ENCODE data around the gene GABBR2. TPM values are rescaled to one million over a fixed set of nuclear protein-coding genes. Genes with fewer than 3 reads are reported as not detected.

The GABBR2 gene
- total and polyA plus RNA-seq, 2 of the 8 experiments (the other 6 are each of a cell fraction or from before 2014, with no cell fraction given): 0.50 to 1.2 TPM

DNA sequence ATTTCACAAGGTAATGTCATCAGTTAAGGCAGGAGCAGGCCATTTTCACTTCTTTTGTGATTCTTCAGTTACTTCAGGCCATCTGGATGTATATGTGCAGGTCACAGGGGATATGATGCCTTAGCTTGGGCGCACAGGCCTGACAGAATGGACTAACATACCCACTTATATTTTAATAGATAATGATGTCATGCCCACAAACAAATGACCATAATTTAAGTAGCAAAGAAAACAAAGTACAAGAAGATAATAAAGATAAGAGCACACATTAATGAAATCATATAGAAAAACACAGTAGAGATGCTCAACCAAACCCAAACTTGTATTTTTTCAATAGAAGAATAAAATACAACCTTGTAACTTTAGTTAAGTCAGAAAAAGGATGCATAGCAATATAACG lies 433.6 kb downstream of the GABBR2 start:
- H3K14ac ChIP-seq (ENCODE audit: insufficient read length): no peak overlapping the region
- no peak overlapping the region for H3K18ac ChIP-seq (ENCODE audit: extremely low read depth, low read length)
- no peak for FAIRE-seq
- no peak overlapping the region for H4K5ac ChIP-seq (ENCODE audit: insufficient read length, low read depth, low read length)
- no peak overlapping the region for H3K4me2 ChIP-seq (ENCODE audit: insufficient read depth in 1 of 2, low read depth in 2 of 2, low read length in 2 of 2)
- H3K4me3 ChIP-seq (ENCODE audit: extremely low read depth in 1 of 4, insufficient read depth in 2 of 4, low read depth in 3 of 4, low read length in 4 of 4): no peak overlapping the region
- H2AFZ ChIP-seq (ENCODE audit: low read length): no peak overlapping the region
- WGBS, 2 experiments (ENCODE audit: extremely low coverage in 1 of 2, insufficient coverage in 1 of 2, insufficient read length in 1 of 2, insufficient replicate concordance in 2 of 2, low coverage in 1 of 2, low lambda C conversion rate in 2 of 2, missing lambda C conversion rate in 1 of 2): 83% methylated on average over 2 of the region's 2 CpGs; no CpG with 5 or more reads in 1 of the 2 experiments
- H4K8ac ChIP-seq (ENCODE audit: extremely low read depth, insufficient read depth, low read length): no peak overlapping the region
- H4K20me1 ChIP-seq (replicated peaks in 1 of 2; ENCODE audit: control insufficient read depth in 1 of 2, insufficient read depth in 2 of 2, low read length in 2 of 2): no peaks in the 10 kb centered on the region
- TF ChIP-seq BACH1 (IDR thresholded peaks at IDR 0.05; ENCODE audit: low read length) (no peak), FOSL1 (IDR thresholded peaks at IDR 0.05; ENCODE audit: insufficient read depth, low read depth, low read length) (no peak), SP4 (IDR thresholded peaks at IDR 0.05; ENCODE audit: low read length) (no peak)
- TF ChIP-seq, protein P1, sequence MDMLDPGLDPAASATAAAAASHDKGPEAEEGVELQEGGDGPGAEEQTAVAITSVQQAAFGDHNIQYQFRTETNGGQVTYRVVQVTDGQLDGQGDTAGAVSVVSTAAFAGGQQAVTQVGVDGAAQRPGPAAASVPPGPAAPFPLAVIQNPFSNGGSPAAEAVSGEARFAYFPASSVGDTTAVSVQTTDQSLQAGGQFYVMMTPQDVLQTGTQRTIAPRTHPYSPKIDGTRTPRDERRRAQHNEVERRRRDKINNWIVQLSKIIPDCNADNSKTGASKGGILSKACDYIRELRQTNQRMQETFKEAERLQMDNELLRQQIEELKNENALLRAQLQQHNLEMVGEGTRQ (IDR thresholded peaks at IDR 0.05; ENCODE audit: low read length): no peak
- no peak overlapping the region for H3K9ac ChIP-seq (replicated peaks in 1 of 4; ENCODE audit: extremely low read depth in 1 of 4, low read depth in 3 of 4, low read length in 3 of 4)
- H3K4me1 ChIP-seq (replicated peaks in 1 of 4; ENCODE audit: control insufficient read depth in 3 of 4, insufficient read depth in 4 of 4, low read length in 3 of 4): no peaks in the 10 kb centered on the region; a peak in 2 of 7 replicates
- no peak overlapping the region for H2BK120ac ChIP-seq (replicated peaks; ENCODE audit: low read depth, low read length)
- H3K27ac ChIP-seq (ENCODE audit: low read depth, low read length): no peak overlapping the region
- H3K36me3 ChIP-seq (ENCODE audit: control insufficient read depth in 2 of 4, insufficient read depth in 4 of 4, low read length in 3 of 4): no peaks in the 10 kb centered on the region
- H2BK20ac ChIP-seq (ENCODE audit: low read length): no peak overlapping the region
- no peak overlapping the region for H2BK5ac ChIP-seq (ENCODE audit: low read depth, low read length)
- no peaks in the 10 kb centered on the region for H3K79me2 ChIP-seq (ENCODE audit: control insufficient read depth in 1 of 2, insufficient read depth in 2 of 2, low read length in 2 of 2)
- no peak overlapping the region for H2AK5ac ChIP-seq (ENCODE audit: low read depth, low read length)
- H2BK12ac ChIP-seq (ENCODE audit: low read depth, low read length): no peak overlapping the region
- ChIA-PET CTCF (ENCODE audit: partially characterized antibody) (no interaction called here), POLR2A (ENCODE audit: partially characterized antibody) (interaction anchor here (0.6 kb wide), 1 partner anchor 47 kb away, joined by 3 read pairs; no protein-coding TSS in a partner anchor)
- H3K27me3 ChIP-seq (replicated peaks in 1 of 4; ENCODE audit: control insufficient read depth in 3 of 4, extremely low read depth in 1 of 4, insufficient read depth in 3 of 4, low read length in 3 of 4): no peaks in the 10 kb centered on the region
- H3K79me1 ChIP-seq (ENCODE audit: low read depth, low read length): no peaks in the 10 kb centered on the region
- no peaks in the 10 kb centered on the region for H3K9me3 ChIP-seq (ENCODE audit: insufficient read depth in 2 of 2, low read depth in 1 of 2, low read length in 1 of 2)
- H3K56ac ChIP-seq (replicated peaks; ENCODE audit: insufficient read length, low read depth, low read length): no peak overlapping the region
- no peak overlapping the region for H2BK15ac ChIP-seq (ENCODE audit: low read length)
- H4K91ac ChIP-seq (replicated peaks; ENCODE audit: insufficient read length, low read length): no peak overlapping the region
- no peak overlapping the region for H3K4ac ChIP-seq (replicated peaks; ENCODE audit: insufficient read length, low read depth, low read length)
- H3K23me2 ChIP-seq (ENCODE audit: low read depth, low read length): no peaks in the 10 kb centered on the region
- DNase-seq (ENCODE audit: low read depth in 1 of 2, low spot score in 2 of 2): no peak
- H3K23ac ChIP-seq (ENCODE audit: insufficient read length): no peak overlapping the region

All from H1 (cell line).